NB4 (cell line): Measurements from ENCODE around the gene SDSL.

Source experiments
- DNase-seq: peaks from one replicate; pipeline ENCODE4 v3.0.0; 2010; ENCODE audit warnings: low read depth
- H3K4me3 ChIP-seq: one replicate; pipeline ENCODE4 v1.5.1; 2011; ENCODE audit warnings: mild to moderate bottlenecking, low read depth, low read length, moderate library complexity
- CTCF ChIP-seq: IDR thresholded peaks from one replicate; pipeline ENCODE4 v1.5.1; 2012; ENCODE audit warnings: low read depth, low read length
- MAX ChIP-seq: IDR thresholded peaks from 2 replicates; pipeline ENCODE4 v1.6.1; 2011; ENCODE audit warnings: low read depth, low read length
- MYC ChIP-seq: IDR thresholded peaks from 2 replicates; pipeline ENCODE4 v1.6.1; 2011; ENCODE audit warnings: low read depth, low read length
- POLR2A ChIP-seq: IDR thresholded peaks from 2 replicates; pipeline ENCODE4 v1.6.1; 2011; ENCODE audit warnings: mild to moderate bottlenecking; ENCODE audit not compliant: insufficient read length; ENCODE audit errors: extremely low read depth

The SDSL gene

GRCh38 chr12:113427882-113428281 is 5.7 kb downstream of the SDSL start:
- no peak for DNase-seq
- TF ChIP-seq CTCF (no peak), MYC (no peak), MAX (no peak), POLR2A (no peak)
- H3K4me3 ChIP-seq: no peak overlapping the region

- DNase-seq: no peak
- TF ChIP-seq MAX (no peak), MYC (no peak), CTCF (no peak), POLR2A (no peak)
- H3K4me3 ChIP-seq: no peak overlapping the region
Measured at GRCh38 chr12:113428482-113428881, 6.3 kb downstream of the SDSL start.

GRCh38 chr12:113432986-113433385 is 10.8 kb downstream of the SDSL start:
- DNase-seq: no peak
- TF ChIP-seq CTCF (no peak), POLR2A (no peak), MYC (no peak), MAX (no peak)
- no peak overlapping the region for H3K4me3 ChIP-seq

- TF ChIP-seq MYC (no peak), MAX (no peak), CTCF (no peak), POLR2A (no peak)
- H3K4me3 ChIP-seq: no peak overlapping the region
- no peak for DNase-seq
Measured at GRCh38 chr12:113435367-113435766, 13.2 kb downstream of the SDSL start.

GRCh38 chr12:113436586-113436985 is 14.4 kb downstream of the SDSL start:
- TF ChIP-seq MAX: no peak
- TF ChIP-seq CTCF: no peak
- no peak for TF ChIP-seq POLR2A
- TF ChIP-seq MYC: no peak
- H3K4me3 ChIP-seq: no peak overlapping the region
- DNase-seq: no peak
